Measurements from ENCODE around the gene HELZ.
"Not testable (repeated sequence)": the region's sequence is repeated elsewhere in the genome, so short reads cannot be mapped to it uniquely, and the experiment has no call there.

Gene HELZ

GRCh38 chr17:67266496-67266895 lies 21.5 kb upstream of the HELZ start:
- DNase-seq = no peak

GRCh38 chr17:67265436-67266019 lies 20.5 kb upstream of the HELZ start:
- no peak for DNase-seq

GRCh38 chr17:67262435-67263117 lies 17.6 kb upstream of the HELZ start:
- no peak for DNase-seq

GRCh38 chr17:67260170-67260987 lies 15.4 kb upstream of the HELZ start:
- DNase-seq = no peak

- no peak for DNase-seq
Observed at GRCh38 chr17:67258821-67259468, 13.9 kb upstream of the HELZ start.

GRCh38 chr17:67256075-67256732 lies 11.2 kb upstream of the HELZ start:
- DNase-seq = no peak

- DNase-seq = no peak
Observed at GRCh38 chr17:67253384-67253783, 8.4 kb upstream of the HELZ start.

GRCh38 chr17:67251586-67251985 lies 6.6 kb upstream of the HELZ start:
- not testable (repeated sequence) for DNase-seq

- DNase-seq = no peak
Observed at GRCh38 chr17:67248291-67248690, 3.3 kb upstream of the HELZ start.

GRCh38 chr17:67247416-67247900 lies 2.5 kb upstream of the HELZ start:
- DNase-seq = no peak

- DNase-seq = no peak
Observed at GRCh38 chr17:67246653-67247415, 1.8 kb upstream of the HELZ start.

- DNase-seq = no peak
Observed at GRCh38 chr17:67246403-67246652, 1.3 kb upstream of the HELZ start.

- no peak for DNase-seq
Observed at GRCh38 chr17:67245694-67246402, 852 bp upstream of the HELZ start.

- no peak for DNase-seq
Observed at GRCh38 chr17:67244431-67245072, 444 bp downstream of the HELZ start.

- no peak for DNase-seq
Observed at GRCh38 chr17:67243284-67243683, 1.7 kb downstream of the HELZ start.

GRCh38 chr17:67241719-67242341 lies 3.2 kb downstream of the HELZ start:
- no peak for DNase-seq

GRCh38 chr17:67239597-67239996 lies 5.4 kb downstream of the HELZ start:
- no peak for DNase-seq

- no peak for DNase-seq
Observed at GRCh38 chr17:67238991-67239390, 6.0 kb downstream of the HELZ start.

GRCh38 chr17:67232441-67232840 lies 12.6 kb downstream of the HELZ start:
- DNase-seq = no peak

- DNase-seq = no peak
Observed at GRCh38 chr17:67229109-67229955, 15.7 kb downstream of the HELZ start.

Data from stimulated activated CD4-positive, alpha-beta T cell treated with anti-CD3 and anti-CD28 coated beads, Interleukin-2, amount 100 ng/mL, for 48 hours (primary cell).